Vagina (tissue), 2 donors: Measurements from ENCODE around the gene SHISA5.

Experiments used
- POLR2AphosphoS5 ChIP-seq, 2 donors: sonication (generic); formaldehyde crosslinking; IDR thresholded peaks; one replicate each; pipeline ENCODE4 v1.9.0; 2017; ENCODE audit warnings: antibody characterized with exemption in 2 of 2, mild to moderate bottlenecking in 2 of 2, low read depth in 1 of 2; ENCODE audit not compliant: insufficient read depth in 1 of 2
- TF ChIP-seq, protein P1 (sequence below), 3 experiments: fragments of 450-650 bp in 2 of 3; fragments of 200-600 bp in 1 of 3; sonication (generic) in 1 of 3; IDR thresholded peaks; one replicate each; pipeline ENCODE4 v1.5.1; 2017 to 2019; ENCODE audit warnings: antibody characterized with exemption in 3 of 3, mild to moderate bottlenecking in 2 of 3, moderate library complexity in 2 of 3

DNA sequence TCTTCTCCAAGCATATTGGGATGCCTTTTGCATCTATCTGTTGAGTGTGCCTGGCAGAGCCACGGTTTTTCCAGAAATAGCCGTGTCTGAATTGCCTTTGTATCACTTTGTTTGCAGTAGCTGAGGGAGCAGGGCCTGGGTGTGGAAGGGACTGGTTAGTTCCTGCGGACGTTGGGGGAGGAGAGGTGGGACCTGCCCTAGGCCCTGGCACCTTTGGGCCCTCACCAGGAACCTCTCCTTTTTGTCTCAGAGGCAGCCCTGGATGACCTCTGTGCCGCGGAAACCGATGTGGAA is 38.8 kb downstream of the SHISA5 start:
- TF ChIP-seq, protein P1, sequence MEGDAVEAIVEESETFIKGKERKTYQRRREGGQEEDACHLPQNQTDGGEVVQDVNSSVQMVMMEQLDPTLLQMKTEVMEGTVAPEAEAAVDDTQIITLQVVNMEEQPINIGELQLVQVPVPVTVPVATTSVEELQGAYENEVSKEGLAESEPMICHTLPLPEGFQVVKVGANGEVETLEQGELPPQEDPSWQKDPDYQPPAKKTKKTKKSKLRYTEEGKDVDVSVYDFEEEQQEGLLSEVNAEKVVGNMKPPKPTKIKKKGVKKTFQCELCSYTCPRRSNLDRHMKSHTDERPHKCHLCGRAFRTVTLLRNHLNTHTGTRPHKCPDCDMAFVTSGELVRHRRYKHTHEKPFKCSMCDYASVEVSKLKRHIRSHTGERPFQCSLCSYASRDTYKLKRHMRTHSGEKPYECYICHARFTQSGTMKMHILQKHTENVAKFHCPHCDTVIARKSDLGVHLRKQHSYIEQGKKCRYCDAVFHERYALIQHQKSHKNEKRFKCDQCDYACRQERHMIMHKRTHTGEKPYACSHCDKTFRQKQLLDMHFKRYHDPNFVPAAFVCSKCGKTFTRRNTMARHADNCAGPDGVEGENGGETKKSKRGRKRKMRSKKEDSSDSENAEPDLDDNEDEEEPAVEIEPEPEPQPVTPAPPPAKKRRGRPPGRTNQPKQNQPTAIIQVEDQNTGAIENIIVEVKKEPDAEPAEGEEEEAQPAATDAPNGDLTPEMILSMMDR (IDR thresholded peaks at IDR 0.05), result no peak
- no peak for TF ChIP-seq POLR2AphosphoS5 (IDR thresholded peaks at IDR 0.05; ENCODE audit: insufficient read depth in 1 of 2, low read depth in 1 of 2)
